Stimulated activated CD4-positive, alpha-beta T cell treated with anti-CD3 and anti-CD28 coated beads, Interleukin-2, amount 100 ng/mL, for 24 hours (primary cell): ENCODE measurements around the gene TSR1.

Source experiments
- DNase-seq, 2 donors: peaks; one replicate each; pipeline ENCODE4 v3.0.0-alpha.2; 2020

Gene TSR1

GRCh38 chr17:2368359-2368758 is 32.1 kb upstream of the TSR1 start:
- DNase-seq = no peak

DNA sequence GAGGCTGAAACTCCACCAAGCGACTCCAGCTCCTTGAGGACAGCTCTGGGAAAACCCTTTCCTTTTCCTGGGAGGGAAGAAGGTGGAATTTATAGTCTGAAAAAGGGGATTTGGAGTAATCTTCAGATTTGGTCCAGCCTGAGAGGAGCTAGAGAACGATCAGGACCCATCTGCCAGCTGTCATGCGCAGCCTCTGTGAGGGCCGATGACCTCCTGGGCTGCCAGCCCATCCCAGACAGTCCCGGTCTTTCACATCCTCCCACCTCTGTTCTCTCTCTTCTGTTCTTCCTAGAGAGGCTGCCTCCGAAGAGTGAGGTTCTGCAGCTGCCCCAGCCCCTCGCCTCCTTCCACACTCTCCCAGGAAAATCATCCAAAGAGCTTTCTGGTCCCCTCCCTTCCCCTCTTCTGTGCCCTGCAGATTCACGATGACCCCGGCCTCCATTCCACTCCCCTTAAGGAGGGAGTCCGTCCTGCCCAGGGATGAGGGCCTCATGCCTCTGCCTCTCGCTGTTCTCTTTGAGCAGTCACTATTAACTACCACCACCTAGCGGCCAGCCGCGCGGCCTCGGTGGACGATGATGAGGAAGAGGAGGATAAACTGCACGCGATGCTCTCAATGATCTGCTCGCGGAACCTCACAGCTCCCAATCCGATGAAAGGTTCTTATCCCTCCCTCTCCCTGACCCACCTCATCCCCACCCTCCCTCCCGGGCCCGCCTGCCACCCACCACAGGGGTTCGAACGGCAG is 30.7 kb upstream of the TSR1 start:
- no peak for DNase-seq

DNA sequence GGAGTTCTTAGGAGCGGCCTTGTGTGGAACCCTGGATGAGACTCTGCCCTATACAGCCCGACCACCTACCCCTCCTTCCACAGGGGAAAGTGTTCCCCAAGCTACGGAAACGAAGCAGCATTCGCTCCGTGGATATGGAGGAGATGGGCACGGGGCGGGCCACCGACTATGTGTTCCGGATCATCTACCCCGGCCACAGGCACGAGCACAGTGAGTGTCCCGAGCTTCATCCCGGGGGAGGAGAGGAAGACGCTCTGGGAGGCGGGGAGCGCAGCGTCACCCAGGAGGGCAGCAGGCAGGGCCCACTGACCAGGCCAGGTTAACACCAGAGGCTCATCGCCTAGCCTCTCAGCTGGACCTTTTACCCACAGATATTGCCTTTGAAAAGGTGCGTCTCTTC is 28.9 kb upstream of the TSR1 start:
- DNase-seq = no peak

- DNase-seq = no peak
Observed at GRCh38 chr17:2364763-2365116, 28.5 kb upstream of the TSR1 start.

- DNase-seq = no peak
Observed at GRCh38 chr17:2363851-2364762, 27.9 kb upstream of the TSR1 start.

GRCh38 chr17:2363318-2363717 is 27.1 kb upstream of the TSR1 start:
- DNase-seq = no peak

DNA sequence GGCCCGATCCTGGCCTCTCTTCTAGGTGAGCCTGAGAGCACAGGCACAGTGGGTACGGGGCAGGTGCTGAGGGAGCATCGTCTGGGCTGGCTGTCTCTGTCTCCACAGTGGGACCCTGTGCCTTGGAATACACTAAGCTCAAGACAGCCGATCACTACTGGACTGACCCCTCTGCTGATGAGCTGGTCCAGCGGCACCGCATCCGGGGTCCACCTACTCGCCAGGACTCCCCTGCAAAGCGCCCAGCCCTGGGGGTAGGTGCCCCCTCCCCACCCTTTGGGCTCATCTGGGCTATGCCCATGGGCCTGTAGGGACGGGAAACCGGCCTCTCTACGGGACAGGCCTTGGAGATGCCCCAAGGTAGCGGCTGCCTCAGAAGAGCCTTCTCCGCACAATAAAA is 26.6 kb upstream of the TSR1 start:
- DNase-seq = no peak

DNA sequence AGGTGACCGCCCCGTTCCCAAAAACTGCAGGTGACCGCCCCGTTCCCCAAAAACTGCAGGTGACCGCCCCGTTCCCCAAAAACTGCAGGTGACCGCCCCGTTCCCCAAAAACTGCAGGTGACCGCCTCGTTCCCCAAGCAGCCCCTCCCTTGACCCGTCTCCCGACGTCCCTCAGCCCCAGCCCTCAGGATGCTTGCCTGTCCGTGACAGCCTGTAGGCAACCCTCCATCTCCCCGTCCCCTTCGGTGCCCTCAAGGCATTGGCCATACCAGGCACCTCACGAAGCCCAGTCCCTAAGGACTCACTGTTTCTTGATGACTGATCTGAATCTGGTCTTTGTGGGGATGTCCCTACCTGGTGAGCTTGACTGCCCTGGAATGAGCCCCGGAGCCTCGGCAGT is 26.2 kb upstream of the TSR1 start:
- DNase-seq = no peak

DNA sequence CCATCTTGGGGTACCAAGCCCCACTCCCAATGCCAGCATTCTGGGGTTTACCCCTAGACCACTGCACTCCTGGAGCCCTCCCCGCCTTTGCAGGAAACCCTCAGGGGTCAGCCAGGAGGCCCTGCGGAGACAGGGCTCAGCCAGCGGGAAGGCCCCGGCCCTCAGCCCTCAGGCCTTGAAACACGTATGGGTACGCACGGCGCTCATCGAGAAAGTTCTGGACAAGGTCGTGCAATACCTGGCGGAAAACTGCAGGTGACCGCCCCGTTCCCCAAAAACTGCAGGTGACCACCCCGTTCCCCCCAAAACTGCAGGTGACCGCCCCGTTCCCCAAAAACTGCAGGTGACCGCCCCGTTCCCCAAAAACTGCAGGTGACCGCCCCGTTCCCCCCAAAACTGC is 25.8 kb upstream of the TSR1 start:
- DNase-seq = no peak

GRCh38 chr17:2361010-2361760 is 24.9 kb upstream of the TSR1 start:
- no peak for DNase-seq

- no peak for DNase-seq
Observed at GRCh38 chr17:2357931-2358434, 21.7 kb upstream of the TSR1 start.

DNA sequence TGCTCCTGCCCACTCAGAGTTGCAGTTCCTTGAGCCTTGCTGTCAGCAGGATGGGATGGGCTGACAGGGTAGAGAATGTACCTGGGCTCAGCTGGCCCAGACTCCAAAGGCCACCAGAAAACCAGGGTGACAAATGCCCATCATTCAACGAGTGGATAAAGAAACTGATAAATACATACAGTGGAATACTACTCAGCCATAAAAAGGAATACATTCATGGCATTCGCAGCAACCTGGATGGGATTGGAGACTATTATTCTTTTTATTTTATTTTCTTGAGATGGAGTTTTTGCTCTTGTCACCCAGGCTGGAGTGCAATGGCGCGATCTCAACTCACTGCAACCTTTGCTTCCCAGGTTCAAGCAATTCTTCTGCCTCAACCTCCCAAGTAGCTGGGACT is 21.0 kb upstream of the TSR1 start:
- DNase-seq = no peak

- DNase-seq = no peak
Observed at GRCh38 chr17:2354311-2354710, 18.1 kb upstream of the TSR1 start.

GRCh38 chr17:2351269-2351668 is 15.0 kb upstream of the TSR1 start:
- no peak for DNase-seq

- no peak for DNase-seq
Observed at GRCh38 chr17:2347805-2348685, 11.8 kb upstream of the TSR1 start.

DNA sequence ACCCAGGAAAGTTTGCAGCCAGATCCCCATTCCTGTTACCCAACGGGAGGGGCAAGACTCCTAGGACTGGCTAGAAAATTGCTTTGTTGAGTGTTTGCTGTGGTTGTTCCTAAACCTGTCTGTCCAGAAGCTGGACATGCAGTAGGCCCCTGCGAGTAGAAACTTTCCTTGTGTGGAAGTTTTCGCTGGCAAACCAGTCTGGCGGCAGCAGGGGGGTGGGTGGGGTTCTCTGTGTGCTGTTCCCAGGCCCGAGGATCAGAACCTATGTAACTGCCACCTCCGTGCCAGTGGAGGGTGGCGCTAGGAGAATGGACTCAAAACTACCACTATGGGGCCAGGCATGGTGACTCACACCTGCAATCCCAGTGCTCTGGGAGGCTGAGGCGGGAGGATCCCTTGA is 10.2 kb upstream of the TSR1 start:
- DNase-seq = no peak

DNA sequence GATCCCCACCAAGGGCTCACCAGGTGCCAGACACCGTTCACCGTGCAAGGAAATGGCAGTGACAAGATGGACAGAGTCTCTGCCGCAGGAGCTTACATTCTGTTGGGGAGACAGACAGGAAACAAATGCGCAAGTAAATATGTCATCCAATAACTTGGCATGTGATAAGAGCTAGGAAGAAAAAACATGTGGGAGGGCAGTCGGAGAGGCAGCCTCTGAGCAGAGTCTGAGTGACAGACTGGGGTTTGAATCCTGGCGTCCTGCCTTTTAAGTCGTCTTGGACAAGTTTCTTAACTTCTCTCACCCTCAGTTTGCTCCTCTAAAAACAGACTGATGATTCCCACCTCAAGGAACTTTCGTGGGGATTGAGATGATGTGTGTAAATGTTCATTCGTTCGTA is 8.3 kb upstream of the TSR1 start:
- no peak for DNase-seq

DNA sequence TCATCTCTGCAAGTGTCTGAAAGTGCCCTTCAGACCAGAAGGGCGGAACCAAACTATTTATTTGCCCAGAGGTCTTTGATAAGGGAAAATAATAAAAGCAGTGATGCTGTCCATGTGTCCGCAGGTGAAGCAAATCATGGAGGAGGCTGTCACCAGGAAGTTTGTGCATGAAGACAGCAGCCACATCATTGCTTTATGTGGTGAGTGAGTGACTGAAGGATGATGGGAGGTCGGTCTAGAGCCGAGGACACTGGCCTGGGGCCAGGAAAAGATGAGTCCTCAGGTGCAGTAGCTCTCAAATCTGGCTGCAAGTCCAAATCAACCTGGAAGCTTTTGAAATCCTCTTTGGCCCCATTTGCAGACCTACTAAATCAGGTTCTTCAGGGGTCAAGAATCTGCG is 7.2 kb upstream of the TSR1 start:
- peak; percentile 31 to 47 for DNase-seq

- DNase-seq = no peak
Observed at GRCh38 chr17:2338315-2338657, 2.0 kb upstream of the TSR1 start.

DNA sequence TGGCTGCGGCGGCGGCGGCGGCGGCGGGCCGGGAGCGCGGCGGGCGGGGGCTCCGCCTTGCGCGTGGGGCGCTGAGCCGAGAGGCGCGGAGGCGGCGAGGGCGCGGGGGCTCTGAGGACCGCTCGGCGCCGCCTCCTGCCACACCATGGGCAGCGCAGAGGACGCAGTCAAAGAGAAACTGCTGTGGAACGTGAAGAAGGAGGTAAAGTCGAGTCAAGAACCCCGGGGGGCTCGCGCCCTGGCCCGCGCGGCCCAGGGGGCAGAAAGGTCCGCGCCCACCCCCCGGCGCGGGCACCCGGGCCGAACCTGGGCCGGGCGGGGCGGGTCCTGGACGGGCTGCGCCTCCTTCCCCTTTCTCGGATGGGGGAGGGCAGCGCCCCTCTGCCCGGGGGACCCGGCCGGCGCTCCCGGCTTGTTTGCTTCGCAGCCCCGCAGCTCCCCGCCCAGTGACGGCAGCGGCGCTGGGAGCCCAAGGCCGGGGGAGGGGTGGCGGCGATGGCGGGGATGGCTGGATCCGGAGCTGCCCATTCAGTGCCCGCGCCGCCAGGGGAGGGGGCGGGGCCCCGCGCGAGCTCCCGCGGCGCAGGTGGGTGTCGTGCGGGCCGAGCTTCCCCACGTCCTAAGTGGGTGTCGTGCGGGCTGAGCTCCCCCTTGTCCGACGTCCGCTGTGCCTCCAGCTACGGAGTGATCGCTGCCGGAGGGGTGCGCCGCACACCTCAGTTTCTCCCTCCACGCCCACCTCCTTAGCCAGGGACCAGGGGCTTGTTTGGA is 1.5 kb upstream of the TSR1 start:
- DNase-seq = peak; percentile 62 to 69

- DNase-seq = peak; percentile 72 to 74
Observed at GRCh38 chr17:2336852-2337543, 741 bp upstream of the TSR1 start, which contains the start of gene SGSM2. SGSM2 (plus strand) TSS chr17:2337501; CDS start chr17:2337689, 188 bp downstream.
